GM21526 (cell line): Measurements from ENCODE around the gene CNR2.
"Not testable (repeated sequence)": the region's sequence is repeated elsewhere in the genome, so short reads cannot be mapped to it uniquely, and the experiment has no call there.

Experiments
- ATAC-seq: cut with Tn5 transposase; IDR thresholded peaks from one replicate; pipeline ENCODE4 v1.9.1; 2021; ENCODE audit warnings: moderate library complexity; ENCODE audit not compliant: unreplicated experiment, low FRiP score

CNR2 gene

GRCh38 chr1:23916209-23917131, 3.3 kb upstream of the CNR2 start:
- no peak for ATAC-seq

- no peak for ATAC-seq
Observed at GRCh38 chr1:23915466-23915865, 2.3 kb upstream of the CNR2 start.

GRCh38 chr1:23914921-23915320, 1.8 kb upstream of the CNR2 start:
- no peak for ATAC-seq

- no peak for ATAC-seq
Observed at GRCh38 chr1:23911921-23912320, 1.2 kb downstream of the CNR2 start.

GRCh38 chr1:23910553-23911246, 2.5 kb downstream of the CNR2 start:
- ATAC-seq, result no peak

- ATAC-seq, result no peak
Observed at GRCh38 chr1:23910144-23910543, 3.0 kb downstream of the CNR2 start.

- ATAC-seq, result no peak
Observed at GRCh38 chr1:23909412-23909811, 3.8 kb downstream of the CNR2 start.

- ATAC-seq, result no peak
Observed at GRCh38 chr1:23908453-23909341, 4.5 kb downstream of the CNR2 start.

GRCh38 chr1:23906731-23907130, 6.4 kb downstream of the CNR2 start:
- ATAC-seq, result no peak

GRCh38 chr1:23905461-23906025, 7.6 kb downstream of the CNR2 start:
- no peak for ATAC-seq

GRCh38 chr1:23904748-23905357, 8.3 kb downstream of the CNR2 start:
- no peak for ATAC-seq

GRCh38 chr1:23903754-23904153, 9.4 kb downstream of the CNR2 start:
- no peak for ATAC-seq

- ATAC-seq, result no peak
Observed at GRCh38 chr1:23902321-23903278, 10.6 kb downstream of the CNR2 start.

GRCh38 chr1:23900017-23900416, 13.1 kb downstream of the CNR2 start:
- ATAC-seq, result not testable (repeated sequence)

GRCh38 chr1:23899070-23899469, 14.1 kb downstream of the CNR2 start:
- no peak for ATAC-seq

GRCh38 chr1:23897083-23897482, 16.1 kb downstream of the CNR2 start:
- no peak for ATAC-seq

- ATAC-seq, result no peak
Observed at GRCh38 chr1:23896491-23896890, 16.7 kb downstream of the CNR2 start.

- ATAC-seq, result no peak
Observed at GRCh38 chr1:23895993-23896392, 17.2 kb downstream of the CNR2 start.

GRCh38 chr1:23895082-23895481, 18.1 kb downstream of the CNR2 start:
- ATAC-seq, result no peak
